HG02642 (cell line): ENCODE measurements around the gene DHCR7.
A peak's percentile ranks its signal among the peaks of the same experiment; 100 is the strongest.

Experiments
- ATAC-seq: cut with Tn5 transposase; IDR thresholded peaks from one replicate; pipeline ENCODE4 v1.9.1; 2021; ENCODE audit warnings: mild to moderate bottlenecking; ENCODE audit not compliant: unreplicated experiment, poor library complexity

DHCR7 gene, protein sequence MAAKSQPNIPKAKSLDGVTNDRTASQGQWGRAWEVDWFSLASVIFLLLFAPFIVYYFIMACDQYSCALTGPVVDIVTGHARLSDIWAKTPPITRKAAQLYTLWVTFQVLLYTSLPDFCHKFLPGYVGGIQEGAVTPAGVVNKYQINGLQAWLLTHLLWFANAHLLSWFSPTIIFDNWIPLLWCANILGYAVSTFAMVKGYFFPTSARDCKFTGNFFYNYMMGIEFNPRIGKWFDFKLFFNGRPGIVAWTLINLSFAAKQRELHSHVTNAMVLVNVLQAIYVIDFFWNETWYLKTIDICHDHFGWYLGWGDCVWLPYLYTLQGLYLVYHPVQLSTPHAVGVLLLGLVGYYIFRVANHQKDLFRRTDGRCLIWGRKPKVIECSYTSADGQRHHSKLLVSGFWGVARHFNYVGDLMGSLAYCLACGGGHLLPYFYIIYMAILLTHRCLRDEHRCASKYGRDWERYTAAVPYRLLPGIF

DNA sequence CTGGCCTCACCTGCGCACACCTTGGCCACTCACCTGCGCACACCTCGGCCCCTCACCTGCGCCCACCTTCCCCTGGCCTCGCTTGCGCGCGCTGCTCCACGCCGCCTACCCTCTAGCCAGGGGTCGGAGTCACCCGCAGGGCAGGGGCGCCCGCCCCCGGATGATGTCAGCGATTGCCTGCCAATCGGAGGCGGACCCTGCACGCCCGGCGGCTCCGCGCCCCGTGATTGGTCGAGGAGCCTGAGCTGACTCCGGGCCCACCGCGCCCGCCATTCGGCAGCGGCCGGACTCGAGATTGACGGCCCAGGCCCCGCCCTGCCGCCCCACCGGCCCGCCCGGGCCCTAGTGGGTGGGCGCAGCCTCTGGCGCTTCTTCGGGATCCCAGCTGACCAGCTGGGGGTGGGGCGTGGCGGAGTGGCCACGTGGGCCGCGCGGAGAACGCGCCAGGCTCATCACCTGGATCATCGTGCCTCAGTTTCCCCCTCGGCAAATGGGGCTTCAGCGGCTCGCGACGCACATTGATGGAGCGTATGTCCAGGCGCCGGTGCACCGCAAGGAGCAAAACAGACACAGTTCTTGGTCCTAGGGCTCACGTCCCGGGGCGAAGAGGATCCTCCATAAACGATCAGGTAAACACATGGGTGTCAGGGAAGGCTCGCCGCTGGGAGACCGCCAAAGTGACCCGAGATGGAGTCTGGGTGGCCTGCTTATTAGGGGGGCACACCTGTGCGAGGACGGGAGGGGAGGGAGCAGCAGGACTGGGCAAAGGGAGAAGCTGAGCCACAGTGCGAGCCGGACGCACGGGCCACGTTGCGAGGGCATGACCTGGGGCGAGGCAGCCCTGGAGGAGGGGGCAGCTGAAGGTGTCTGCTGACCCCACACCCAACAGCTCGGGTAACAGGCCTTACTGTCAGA lies at the start of gene DHCR7:
TSS of gene DHCR7 (minus strand) at position 137 of the 915 bp plus-strand sequence. CDS start 3,441 bp downstream, outside the sequence.
- ATAC-seq, result peak; percentile 83

DNA sequence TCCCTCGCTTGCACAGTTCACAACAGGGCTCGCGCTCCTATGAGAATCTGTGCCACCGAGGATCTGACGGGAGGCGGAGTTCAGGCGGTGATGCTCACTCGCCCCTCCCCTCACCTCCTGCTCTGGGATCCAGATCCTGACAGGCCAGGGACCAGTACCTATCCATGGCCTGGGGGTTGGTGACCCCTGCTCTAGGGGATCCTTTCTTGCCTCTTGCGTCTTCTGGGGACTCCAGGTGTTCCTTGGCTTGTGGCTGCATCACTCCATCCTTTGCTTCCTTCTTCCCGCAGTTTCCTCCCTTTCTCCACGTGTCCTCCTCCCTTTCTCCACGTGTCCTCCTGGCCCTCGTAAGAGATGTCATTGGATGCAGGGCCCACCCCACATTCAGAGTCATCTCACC lies 48.2 kb upstream of the DHCR7 start:
- ATAC-seq, result no peak

DNA sequence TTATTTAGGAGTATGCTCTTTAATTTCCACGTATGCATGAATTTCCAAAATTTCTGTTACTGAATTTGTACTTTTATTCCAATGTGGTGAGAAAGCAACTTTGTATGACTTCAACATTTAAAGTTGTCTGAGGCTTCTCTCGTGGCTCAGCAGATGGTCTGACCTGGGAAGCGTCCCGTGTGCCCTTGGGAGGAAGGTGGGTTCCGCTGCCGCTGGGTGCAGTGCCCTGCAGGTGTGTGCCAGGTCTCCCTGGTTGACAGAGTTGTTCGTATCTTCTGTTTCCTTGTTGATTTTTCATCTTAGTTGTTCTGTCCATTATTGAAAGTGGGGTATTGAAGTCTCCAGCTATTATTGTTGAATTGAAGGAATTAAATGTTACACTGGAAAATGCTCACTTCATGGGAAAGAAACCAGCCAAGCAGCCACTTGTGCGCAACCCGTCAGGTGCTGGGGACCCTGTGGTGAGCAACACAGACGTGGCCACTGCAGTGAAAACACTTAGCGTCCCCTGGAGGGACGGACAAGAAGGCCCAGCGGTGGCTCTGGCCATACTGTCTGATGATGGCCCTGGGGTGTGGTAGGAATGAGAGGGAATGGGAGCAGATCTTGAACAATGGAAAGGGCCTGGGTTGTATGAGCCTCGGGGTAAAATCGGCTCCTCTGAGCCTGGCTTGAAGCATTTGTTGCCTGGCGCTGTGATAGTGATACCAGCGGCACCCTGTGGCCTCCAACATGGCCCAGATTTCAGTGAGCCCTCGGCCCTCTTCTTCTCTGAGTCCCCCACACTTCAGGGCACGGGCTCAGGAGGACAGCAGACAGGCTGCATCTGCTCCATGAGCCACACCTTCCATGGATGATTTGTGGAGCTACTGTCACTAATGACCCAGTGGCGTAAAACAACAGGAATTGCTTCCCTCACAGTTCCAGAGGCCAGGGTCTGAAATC lies 47.4 kb upstream of the DHCR7 start:
- ATAC-seq, result no peak

DNA sequence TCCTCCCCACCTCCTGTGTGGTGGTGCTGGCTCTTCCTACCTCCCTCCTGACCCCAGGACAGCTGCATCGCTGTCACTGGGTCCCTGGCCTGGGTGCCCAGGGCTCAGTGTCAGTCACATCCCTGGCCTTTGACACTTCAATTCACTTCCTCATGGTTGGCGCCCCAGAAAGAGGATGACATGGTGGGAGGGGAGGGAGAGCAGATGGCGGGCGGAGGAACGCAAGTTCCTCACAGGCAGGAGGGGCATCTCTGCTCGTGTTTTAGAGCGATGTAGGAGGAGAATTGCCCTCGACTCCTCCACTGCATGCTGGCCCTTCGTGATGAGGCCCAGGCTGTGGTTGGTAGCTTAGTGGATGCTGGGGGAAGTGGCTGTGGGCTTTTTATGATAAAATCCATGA lies 43.7 kb upstream of the DHCR7 start:
- ATAC-seq, result no peak

DNA sequence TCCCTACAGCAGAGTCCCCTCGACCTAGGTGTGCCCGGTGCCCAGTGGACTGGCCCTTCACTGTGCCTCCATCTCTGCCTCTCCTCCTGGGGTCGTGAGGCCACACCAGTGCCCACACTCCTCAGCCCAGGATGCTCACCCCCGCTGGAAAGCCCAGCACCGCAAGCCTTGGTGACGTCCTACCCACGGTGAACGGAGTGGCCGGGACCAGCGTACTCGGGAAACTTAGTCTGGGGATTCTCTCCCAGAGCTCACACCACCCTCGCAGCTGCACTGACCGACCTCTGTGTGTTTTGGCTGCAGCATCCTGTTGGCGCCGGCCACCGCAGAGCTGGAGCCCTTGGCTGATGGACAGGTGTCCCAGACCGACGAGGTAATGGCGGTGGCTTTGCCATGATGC lies 43.3 kb upstream of the DHCR7 start:
- ATAC-seq, result no peak

DNA sequence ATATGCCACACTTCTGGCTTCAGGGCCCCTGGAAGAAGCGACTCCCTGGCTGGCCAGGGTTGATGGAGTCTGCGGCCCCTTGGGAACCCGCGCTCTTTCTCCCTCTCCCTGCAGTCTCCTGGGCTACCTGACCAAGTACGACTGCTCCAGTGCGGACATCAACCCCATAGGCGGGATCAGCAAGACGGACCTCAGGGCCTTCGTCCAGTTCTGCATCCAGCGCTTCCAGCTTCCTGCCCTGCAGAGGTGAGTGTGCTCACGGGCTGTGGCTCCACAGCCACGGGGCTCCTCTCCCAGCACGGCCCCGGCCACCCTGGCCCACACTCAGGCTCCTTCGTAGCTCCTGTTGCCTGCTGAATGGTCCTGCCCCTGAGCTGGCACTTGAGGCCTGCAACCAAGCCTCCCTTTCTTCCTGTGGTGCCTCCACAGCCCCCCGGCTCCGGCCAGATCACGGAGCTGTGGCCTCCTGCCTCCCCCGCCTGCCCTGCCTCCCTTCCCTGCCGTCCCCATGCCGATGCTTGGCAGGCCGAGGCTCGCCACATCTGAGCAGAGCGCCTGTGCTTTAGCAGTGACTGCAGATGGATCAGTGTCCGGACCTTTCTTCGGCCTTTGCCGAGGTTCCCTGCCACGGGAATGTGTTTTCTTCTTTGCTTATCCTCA lies 42.7 kb upstream of the DHCR7 start:
- ATAC-seq, result no peak

DNA sequence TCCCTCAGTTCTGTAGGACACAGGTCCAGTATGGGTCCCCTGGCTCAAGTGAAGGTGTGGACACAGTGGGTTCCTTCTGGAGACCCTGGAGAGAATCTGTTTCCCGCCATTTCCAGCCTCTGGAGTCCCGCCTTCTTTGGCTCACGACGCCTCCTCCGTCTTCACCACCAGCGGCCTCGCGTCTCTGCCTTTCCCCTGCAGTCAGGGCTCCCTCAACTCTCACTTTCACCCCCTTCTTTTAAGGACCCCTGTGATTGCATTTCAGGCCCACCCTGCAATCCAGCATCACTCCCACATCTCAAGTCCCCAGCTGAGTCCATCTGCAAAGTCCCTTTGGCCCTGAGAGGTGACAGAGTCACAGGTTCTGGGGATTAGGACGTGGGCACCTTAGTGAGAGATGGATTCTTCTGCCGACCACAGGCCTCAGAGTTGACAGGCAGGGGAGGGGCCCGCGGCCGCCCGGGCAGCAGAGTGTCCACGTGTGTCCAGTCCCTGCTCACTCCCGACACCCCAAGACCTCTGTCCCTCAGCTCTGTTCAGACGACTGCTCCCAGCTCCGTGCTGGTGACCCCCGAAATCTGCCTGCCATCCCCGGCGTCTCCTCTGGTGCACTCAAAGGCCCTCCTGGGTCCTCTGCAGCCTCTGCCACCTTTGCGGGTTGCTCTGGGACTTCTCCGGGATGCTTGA lies 42.0 kb upstream of the DHCR7 start:
- no peak for ATAC-seq

DNA sequence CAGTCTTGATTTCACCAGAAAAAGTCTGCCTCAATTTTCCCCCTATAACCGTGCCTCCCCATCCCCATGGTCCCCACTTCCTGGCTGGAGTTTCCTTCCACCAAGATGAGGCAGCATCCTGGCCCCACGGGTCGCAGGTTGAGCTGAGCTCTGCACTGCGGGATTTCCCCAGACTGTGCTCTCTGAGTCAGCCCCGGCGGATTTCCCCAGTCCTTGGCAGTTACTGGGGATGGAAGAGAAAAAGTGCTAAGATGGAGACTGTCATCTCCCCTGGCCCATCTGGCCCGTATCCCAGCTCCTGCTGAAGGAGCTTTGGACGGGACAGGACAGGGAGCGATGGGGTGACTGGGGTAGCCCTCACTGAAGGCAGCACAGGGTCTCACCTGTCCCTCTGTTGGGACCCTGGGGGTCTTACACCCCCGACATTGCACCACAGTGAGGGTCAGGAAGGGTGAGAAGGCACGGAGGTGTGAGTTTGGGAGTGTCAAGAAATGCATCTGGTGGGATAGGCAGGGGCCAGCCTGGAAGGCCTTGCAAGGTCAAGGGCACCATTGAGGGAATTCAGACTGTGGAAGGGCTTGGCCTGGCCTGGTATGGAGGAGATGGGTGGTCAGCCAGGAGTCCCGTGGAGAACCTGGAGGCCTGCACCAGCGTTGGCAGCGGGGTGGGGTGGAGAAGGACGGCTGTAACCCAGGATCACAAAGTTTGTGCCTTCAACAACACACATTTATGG lies 41.3 kb upstream of the DHCR7 start:
- no peak for ATAC-seq

DNA sequence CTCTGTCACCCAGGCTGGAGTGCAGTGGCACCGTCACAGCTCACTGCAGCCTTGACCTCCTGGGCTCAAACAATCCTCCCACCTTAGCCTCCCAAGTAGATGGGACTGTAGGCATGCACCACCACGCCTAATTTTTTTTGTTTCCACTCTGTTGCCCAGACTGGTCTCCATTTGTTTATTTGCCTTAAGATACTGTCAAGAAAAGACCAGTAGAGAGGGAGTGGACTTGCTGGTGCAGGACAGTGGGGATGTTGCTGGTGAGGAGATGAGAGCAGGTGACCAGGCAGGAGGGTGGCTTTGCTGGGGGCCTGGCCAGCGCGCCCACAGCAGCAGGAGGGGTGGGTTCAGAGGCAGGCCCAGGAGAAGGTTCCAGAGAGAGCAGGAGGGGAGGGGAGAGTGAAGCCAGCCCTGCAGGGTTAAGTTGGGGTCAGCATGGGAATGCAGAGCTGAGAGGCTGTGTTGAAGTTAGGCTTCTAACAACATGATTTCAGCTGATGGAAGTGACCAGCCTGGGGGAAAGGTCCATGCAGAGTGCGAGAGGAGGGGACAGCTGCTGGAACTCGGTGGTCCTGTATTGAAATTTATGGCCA lies 40.6 kb upstream of the DHCR7 start:
- ATAC-seq, result no peak

DNA sequence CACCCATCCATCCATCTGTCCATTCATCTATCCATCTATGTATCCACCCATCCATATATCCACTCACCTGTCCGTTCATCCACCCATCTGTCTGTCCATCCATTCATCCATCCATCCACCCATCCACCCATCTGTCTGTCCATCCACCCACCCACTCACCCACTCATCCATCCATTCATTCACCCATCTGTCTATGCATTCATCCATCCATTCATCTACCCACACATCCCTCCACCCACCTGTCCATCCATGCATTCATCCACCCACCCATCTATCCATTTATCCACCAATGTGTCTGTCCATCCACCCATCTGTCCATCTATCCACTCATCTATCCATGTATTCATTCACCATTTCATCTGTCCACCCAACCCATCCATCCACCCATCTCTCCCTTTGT lies 38.1 kb upstream of the DHCR7 start:
- ATAC-seq, result no peak

DNA sequence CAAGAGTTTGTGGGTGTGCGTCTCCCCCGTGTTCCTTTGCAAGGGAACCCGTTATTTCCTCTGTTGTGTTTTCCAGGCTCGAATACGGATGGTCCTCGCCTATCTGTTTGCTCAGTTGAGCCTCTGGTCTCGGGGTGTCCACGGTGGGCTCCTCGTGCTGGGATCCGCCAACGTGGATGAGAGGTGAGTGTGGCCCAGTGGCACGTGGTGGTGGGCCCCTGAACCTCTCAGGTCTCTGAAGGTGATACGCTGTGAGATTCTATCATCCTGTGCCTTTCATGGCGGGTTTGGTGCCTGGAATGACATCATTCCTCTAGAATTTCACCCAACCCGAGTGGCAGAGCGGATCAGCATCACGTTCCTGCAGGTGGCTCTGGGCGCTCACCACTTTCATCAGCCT lies 37.3 kb upstream of the DHCR7 start:
- ATAC-seq, result no peak

DNA sequence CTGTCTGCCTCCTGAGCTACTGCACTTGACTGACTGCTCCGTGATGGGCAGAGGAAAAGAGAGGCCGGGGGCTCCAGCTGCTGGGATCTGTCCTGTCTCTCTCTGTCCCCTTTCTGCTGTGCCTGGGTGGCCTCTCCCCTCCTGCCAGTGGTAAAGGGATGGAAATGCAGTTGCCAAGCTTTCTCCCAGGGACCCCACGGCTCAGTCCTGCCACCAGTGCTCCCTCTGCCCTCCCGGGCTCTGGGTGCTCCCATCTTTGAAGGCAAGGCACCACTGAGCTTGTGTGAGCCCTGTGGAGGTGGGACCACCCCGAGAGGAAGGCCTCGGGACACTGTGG lies 36.8 kb upstream of the DHCR7 start:
- no peak for ATAC-seq

DNA sequence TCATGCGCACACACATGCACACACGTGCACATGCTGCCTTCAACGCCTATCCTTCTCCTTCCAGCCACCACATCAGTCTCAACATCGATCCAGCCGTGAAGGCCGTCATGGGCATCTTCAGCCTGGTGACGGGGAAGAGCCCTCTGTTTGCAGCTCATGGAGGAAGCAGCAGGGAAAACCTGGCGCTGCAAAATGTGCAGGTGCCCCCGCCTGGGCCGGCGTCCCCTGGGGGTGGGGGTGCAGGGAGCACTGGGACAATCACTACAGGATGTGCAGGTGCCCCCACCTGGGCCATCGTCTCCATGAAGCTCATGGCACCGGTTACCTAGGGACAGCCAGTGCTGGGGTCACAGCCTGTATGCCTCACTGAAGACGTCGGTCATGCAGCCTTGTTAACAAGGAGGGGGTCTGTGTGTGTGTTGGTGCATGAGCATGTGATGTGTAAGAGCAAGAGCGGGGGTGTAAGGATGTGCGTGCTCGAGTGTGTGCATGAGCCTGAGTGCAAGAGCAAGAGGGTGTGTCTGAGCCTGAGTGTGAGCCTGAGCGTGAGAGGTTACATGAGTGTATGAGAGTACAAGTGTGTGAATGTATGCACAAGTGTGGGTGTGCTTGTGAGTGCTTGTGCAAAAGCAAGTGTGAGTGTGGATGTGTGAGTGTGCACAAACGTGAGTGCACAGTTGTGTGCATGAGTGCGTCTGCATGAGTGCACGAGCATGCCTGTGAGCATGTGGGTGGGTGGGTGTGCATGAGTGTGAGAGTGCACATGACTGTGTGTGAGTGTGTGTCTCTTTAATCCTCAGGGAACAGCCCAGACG lies 36.3 kb upstream of the DHCR7 start:
- ATAC-seq, result no peak

DNA sequence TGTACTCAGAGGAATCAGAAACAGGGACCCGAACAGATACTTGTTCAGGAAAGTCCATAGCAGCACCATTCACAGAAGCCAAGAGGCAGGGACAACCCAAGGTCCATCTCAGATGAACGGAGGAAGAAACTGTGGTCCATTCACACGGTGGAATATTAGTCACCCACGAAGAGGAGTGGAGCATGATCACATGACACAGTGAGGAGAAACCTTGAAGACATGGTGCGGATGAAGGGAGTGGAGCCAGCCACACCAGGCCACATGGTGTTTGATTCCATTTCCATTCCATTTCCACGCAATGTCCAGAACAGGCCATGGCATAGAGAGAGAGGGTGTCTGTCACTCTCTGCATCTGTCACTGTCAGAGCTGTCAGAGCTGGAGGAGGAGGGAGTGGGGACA lies 35.5 kb upstream of the DHCR7 start:
- ATAC-seq, result no peak

DNA sequence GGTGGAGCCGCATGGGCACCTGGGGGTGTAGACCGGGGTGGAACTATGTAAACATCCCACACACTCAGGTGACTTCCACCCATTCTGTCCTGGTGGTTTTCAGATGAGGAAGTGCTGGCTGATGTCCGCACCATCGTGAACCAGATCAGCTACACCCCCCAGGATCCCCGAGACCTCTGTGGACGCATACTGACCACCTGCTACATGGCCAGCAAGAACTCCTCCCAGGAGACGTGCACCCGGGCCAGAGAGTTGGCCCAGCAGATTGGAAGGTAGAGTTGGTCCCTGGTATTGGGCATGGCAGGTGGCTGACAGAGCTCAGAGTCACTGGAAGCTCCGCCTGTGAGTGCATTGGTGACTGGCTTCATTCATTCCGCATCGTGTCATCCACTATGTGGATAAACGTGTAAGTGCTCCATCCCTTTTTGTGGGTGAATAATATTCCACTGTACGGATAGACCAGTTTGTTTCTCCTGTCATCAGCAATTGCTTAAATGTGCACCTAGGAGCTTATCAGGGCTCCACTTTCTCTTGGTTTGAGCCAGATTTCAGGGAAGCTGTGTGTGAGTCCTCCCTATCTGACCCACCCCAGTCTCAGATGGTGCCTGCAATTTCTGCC lies 34.7 kb upstream of the DHCR7 start:
- ATAC-seq, result no peak

DNA sequence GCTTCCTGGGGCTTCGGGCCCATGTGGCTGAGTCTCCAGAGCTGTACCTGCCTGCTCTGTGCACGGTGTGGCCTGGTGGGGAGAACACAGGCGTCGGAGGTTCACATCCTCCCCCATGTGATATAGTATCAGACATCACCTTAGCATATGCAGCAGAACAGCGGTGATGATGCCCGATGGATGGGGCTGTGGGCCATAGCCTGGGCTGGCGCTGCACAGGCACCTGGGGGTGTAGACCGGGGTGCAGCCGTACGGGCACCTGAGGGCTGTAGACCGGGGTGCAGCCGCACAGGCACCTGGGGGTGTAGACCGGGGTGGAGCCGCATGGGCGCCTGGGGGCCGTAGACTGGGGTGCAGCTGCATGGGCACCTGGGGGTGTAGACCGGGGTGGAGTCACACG lies 34.0 kb upstream of the DHCR7 start:
- ATAC-seq, result no peak
